SHP77 (cell line): ENCODE measurements around the gene FAM180B.

Source experiments
- DNase-seq, 2 experiments: peaks; one replicate each; lab custom pipeline; 2025; lab: John Stamatoyannopoulos, UW

Gene FAM180B

GRCh38 chr11:47569646-47570045 is 16.8 kb upstream of the FAM180B start:
- DNase-seq: no peak

- no peak for DNase-seq
These were observed 15.7 kb upstream of the FAM180B start for GRCh38 chr11:47570651-47571356.

- no peak for DNase-seq
These were observed 15.1 kb upstream of the FAM180B start for GRCh38 chr11:47571357-47571729.

GRCh38 chr11:47571895-47572294 is 14.6 kb upstream of the FAM180B start:
- DNase-seq: no peak

GRCh38 chr11:47572715-47573255 is 13.7 kb upstream of the FAM180B start:
- no peak for DNase-seq

GRCh38 chr11:47573321-47573720 is 13.2 kb upstream of the FAM180B start:
- no peak for DNase-seq

- no peak for DNase-seq
These were observed 8.9 kb upstream of the FAM180B start for GRCh38 chr11:47577460-47578041.

GRCh38 chr11:47578524-47579494 is 7.7 kb upstream of the FAM180B start, which contains the start of the genes KBTBD4 and NDUFS3:
KBTBD4 (minus strand) TSS chr11:47578970; CDS start chr11:47578951, 19 bp downstream.
NDUFS3 (plus strand) TSS chr11:47579074; CDS start chr11:47579092, 18 bp downstream.
- peak; percentile 86 to 92 for DNase-seq

GRCh38 chr11:47583844-47584243 is 2.6 kb upstream of the FAM180B start:
- DNase-seq: no peak

GRCh38 chr11:47587039-47587716 is 700 bp downstream of the FAM180B start:
- DNase-seq: no peak

GRCh38 chr11:47587723-47588326 is 1.3 kb downstream of the FAM180B start:
- no peak for DNase-seq

- DNase-seq: no peak
These were observed 2.6 kb downstream of the FAM180B start for GRCh38 chr11:47589118-47589517.

GRCh38 chr11:47589584-47589976 is 3.1 kb downstream of the FAM180B start:
- no peak for DNase-seq

GRCh38 chr11:47589977-47590861 is 3.7 kb downstream of the FAM180B start:
- no peak for DNase-seq

GRCh38 chr11:47591764-47592163 is 5.3 kb downstream of the FAM180B start:
- no peak for DNase-seq

- DNase-seq: no peak
These were observed 5.8 kb downstream of the FAM180B start for GRCh38 chr11:47592251-47592650.

- no peak for DNase-seq
These were observed 6.5 kb downstream of the FAM180B start for GRCh38 chr11:47592970-47593369.

- DNase-seq: no peak
These were observed 7.0 kb downstream of the FAM180B start for GRCh38 chr11:47593492-47593933.

- no peak for DNase-seq
These were observed 7.7 kb downstream of the FAM180B start, which contains the start of gene C1QTNF4 for GRCh38 chr11:47593934-47594855. C1QTNF4 (minus strand) TSS chr11:47594411; CDS start chr11:47590810, 3,601 bp downstream.
